SU-DHL-6 (cell line): Measurements from ENCODE around the gene SRPRB.

Experiments
- H2AFZ ChIP-seq: fragments of 200-600 bp; sonication (generic); 2 replicates; pipeline ENCODE4 v1.6.1; 2014; ENCODE audit warnings: low read depth, mild to moderate bottlenecking, moderate library complexity, mixed read lengths, antibody characterized with exemption, low read length; ENCODE audit not compliant: severe bottlenecking
- H3F3A ChIP-seq: fragments of 200-600 bp; shearing (Covaris generic); 2 replicates; pipeline ENCODE4 v1.6.0; 2016; ENCODE audit warnings: antibody characterized with exemption, mild to moderate bottlenecking; ENCODE audit not compliant: insufficient read depth
- H3K27ac ChIP-seq: fragments of 200-600 bp; sonication (generic); 2 replicates; pipeline ENCODE4 v1.5.1; 2016; ENCODE audit warnings: low read depth, mild to moderate bottlenecking, low read length, moderate library complexity, mixed read lengths
- H3K27me3 ChIP-seq: fragments of 200-600 bp; sonication (generic), shearing (Covaris generic); 2 replicates; pipeline ENCODE4 v1.6.0; 2014; ENCODE audit warnings: mild to moderate bottlenecking, low read length
- H3K36me3 ChIP-seq: fragments of 200-600 bp; sonication (generic); 2 replicates; pipeline ENCODE4 v1.6.1; 2014; ENCODE audit warnings: mild to moderate bottlenecking, low read length, mixed read lengths
- H3K4me2 ChIP-seq: fragments of 300-600, 200-600 bp; shearing (Covaris generic), sonication (generic); 2 replicates; pipeline ENCODE4 v1.6.0; 2014; ENCODE audit warnings: low read length, low read depth, mild to moderate bottlenecking; ENCODE audit not compliant: poor library complexity, severe bottlenecking
- H3K4me3 ChIP-seq: fragments of 200-600 bp; sonication (generic); 2 replicates; pipeline ENCODE4 v1.5.1; 2014; ENCODE audit warnings: antibody characterized with exemption, low read length, mild to moderate bottlenecking, mixed read lengths; ENCODE audit not compliant: insufficient read depth, poor library complexity, severe bottlenecking
- H3K79me2 ChIP-seq: fragments of 200-600 bp; sonication (generic); 2 replicates; pipeline ENCODE4 v1.6.1; 2014; ENCODE audit warnings: mild to moderate bottlenecking, low read length, moderate library complexity; ENCODE audit not compliant: insufficient read depth
- H3K9ac ChIP-seq: fragments of 200-600 bp; sonication (generic); 2 replicates; pipeline ENCODE4 v1.7.0; 2014; ENCODE audit warnings: mild to moderate bottlenecking, low read length
- H3K9me2 ChIP-seq: fragments of 200-600 bp; sonication (generic); replicated peaks from 2 replicates; pipeline ENCODE4 v1.6.1; 2014; ENCODE audit warnings: low read length; ENCODE audit not compliant: insufficient read depth
- H3K9me3 ChIP-seq: fragments of 200-600 bp; sonication (generic); 2 replicates; pipeline ENCODE4 v1.6.1; 2014; ENCODE audit warnings: low read length, mixed read lengths; ENCODE audit not compliant: insufficient read depth
- H4K20me1 ChIP-seq: fragments of 200-600 bp; sonication (generic); 2 replicates; pipeline ENCODE4 v1.6.1; 2014; ENCODE audit warnings: low read depth, mild to moderate bottlenecking, antibody characterized with exemption, low read length, moderate library complexity, mixed read lengths
- EZH2phosphoT487 ChIP-seq: fragments of 200-600 bp; sonication (generic), shearing (Covaris generic); conservative IDR thresholded peaks from 2 replicates; pipeline ENCODE4 v1.6.1; 2018; ENCODE audit warnings: mild to moderate bottlenecking, antibody characterized with exemption, low read length, moderate library complexity, mixed read lengths
- TF ChIP-seq, protein P1 (sequence below): fragments of 200-600 bp; sonication (generic); IDR thresholded peaks from one replicate; pipeline ENCODE4 v1.5.1; 2017; ENCODE audit warnings: antibody characterized with exemption, mild to moderate bottlenecking, low read length, moderate library complexity; ENCODE audit not compliant: insufficient read depth, poor library complexity, severe bottlenecking

Gene SRPRB

DNA sequence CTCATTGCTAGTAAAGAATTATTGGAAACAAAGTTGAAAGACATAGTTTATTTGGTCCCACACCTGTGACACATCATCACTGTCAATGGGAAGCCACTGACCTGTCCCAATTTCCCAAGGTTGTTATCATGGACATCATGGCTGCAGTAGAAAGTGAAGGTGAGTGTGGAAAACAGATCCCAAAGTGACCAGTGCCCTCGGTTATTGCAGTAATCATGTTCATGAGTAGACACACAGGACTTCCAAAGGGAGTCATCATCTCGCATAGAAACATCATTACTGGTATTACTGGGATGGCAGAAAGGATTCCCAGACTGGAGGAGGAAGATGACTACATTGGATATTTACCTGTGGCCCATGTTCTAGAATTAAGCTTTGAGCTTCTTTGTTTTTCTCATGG, 44.7 kb upstream of the SRPRB start:
- Histone ChIP-seq H3K27ac (no peak overlapping the region), H3K27me3 (no peaks in the 10 kb centered on the region), H3K9me2 (no peaks in the 10 kb centered on the region), H3F3A (no peaks in the 10 kb centered on the region), H3K79me2 (no peaks in the 10 kb centered on the region), H3K9ac (no peak overlapping the region), H3K36me3 (no peaks in the 10 kb centered on the region), H4K20me1 (no peaks in the 10 kb centered on the region), H2AFZ (no peak overlapping the region), H3K4me3 (no peak overlapping the region), H3K9me3 (no peaks in the 10 kb centered on the region), H3K4me2 (no peak overlapping the region)
- TF ChIP-seq EZH2phosphoT487, result no peak
- TF ChIP-seq, protein P1, sequence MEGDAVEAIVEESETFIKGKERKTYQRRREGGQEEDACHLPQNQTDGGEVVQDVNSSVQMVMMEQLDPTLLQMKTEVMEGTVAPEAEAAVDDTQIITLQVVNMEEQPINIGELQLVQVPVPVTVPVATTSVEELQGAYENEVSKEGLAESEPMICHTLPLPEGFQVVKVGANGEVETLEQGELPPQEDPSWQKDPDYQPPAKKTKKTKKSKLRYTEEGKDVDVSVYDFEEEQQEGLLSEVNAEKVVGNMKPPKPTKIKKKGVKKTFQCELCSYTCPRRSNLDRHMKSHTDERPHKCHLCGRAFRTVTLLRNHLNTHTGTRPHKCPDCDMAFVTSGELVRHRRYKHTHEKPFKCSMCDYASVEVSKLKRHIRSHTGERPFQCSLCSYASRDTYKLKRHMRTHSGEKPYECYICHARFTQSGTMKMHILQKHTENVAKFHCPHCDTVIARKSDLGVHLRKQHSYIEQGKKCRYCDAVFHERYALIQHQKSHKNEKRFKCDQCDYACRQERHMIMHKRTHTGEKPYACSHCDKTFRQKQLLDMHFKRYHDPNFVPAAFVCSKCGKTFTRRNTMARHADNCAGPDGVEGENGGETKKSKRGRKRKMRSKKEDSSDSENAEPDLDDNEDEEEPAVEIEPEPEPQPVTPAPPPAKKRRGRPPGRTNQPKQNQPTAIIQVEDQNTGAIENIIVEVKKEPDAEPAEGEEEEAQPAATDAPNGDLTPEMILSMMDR, result no peak

DNA sequence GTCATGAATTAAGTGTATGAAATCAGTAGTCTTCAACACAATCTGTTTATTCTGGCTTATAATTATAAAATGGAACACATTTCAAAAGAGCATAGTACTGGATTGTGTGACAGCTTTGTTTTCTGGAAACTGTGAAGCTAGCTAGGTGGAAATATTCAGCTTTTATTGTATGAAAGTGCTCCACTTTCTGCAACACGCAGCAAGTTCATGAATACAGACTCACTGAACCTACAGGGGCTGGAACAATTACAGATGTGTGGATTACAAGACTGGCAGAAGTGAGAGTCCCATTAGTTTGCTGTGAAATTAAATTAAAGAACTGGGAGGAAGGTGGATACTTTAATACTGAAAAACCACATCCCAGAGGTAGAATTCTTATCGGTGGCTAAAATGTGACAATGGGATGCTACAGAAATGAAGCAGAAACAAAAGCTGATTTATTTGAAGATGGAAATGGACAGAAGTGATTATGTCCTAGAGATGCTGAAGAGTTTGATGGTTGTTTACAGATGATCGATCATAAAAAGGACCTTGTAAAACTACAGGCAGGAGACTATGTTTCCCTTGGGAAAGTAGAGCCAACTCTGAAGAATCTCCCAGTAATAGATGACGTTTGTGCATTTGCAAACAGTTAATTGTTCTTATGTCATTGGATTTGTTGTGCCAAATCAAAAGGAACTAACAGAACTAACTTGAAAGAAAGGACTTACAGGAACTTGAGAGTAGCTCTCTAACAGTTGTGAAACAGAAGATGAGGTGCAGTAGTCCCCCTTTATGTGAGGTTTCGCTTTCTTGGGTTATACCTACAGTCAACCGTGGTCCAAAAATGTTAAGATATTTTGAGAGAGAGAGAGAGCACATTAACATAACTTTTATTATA, 43.8 kb upstream of the SRPRB start:
- Histone ChIP-seq H3K9me3 (no peaks in the 10 kb centered on the region), H3K27me3 (no peaks in the 10 kb centered on the region), H2AFZ (no peak overlapping the region), H3K9ac (no peak overlapping the region), H3K9me2 (no peaks in the 10 kb centered on the region), H3F3A (no peaks in the 10 kb centered on the region), H3K4me3 (no peak overlapping the region), H3K79me2 (no peaks in the 10 kb centered on the region), H3K27ac (no peak overlapping the region), H4K20me1 (no peaks in the 10 kb centered on the region), H3K36me3 (no peaks in the 10 kb centered on the region), H3K4me2 (no peak overlapping the region)
- no peak for TF ChIP-seq EZH2phosphoT487
- TF ChIP-seq, protein P1, result no peak

DNA sequence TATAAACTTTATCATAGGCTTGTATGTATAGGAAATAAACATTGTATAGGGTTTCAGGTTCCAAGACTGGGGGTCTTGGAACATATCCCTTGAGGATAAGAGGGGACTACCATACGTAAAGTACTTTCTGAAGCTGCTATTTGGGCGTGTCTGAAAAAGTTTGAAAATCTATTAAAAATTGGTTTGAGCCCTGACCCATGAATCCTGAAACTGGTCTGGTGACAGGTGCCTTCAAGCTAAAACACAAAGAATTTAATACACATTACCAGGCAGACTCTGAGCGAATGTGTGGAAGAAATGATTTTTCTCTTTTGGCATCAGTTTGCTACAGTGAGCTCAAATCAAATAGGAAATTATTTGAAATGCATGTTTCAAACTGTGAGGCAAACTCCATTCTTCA, 43.1 kb upstream of the SRPRB start:
- no peaks in the 10 kb centered on the region for H3K36me3 ChIP-seq
- no peak overlapping the region for H2AFZ ChIP-seq
- H3K4me2 ChIP-seq, result no peak overlapping the region
- no peaks in the 10 kb centered on the region for H3K9me2 ChIP-seq
- H3K79me2 ChIP-seq, result no peaks in the 10 kb centered on the region
- no peaks in the 10 kb centered on the region for H3K9me3 ChIP-seq
- no peak overlapping the region for H3K9ac ChIP-seq
- no peaks in the 10 kb centered on the region for H3K27me3 ChIP-seq
- no peaks in the 10 kb centered on the region for H4K20me1 ChIP-seq
- H3F3A ChIP-seq, result no peaks in the 10 kb centered on the region
- H3K27ac ChIP-seq, result no peak overlapping the region
- no peak overlapping the region for H3K4me3 ChIP-seq
- TF ChIP-seq EZH2phosphoT487, result no peak
- TF ChIP-seq, protein P1, result no peak
